Smooth muscle cell of the brain vasculature (primary cell): Measurements from ENCODE around the gene B3GNT8.
A peak's percentile ranks its signal among the peaks of the same experiment; 100 is the strongest.
"Not testable (repeated sequence)": the region's sequence is repeated elsewhere in the genome, so short reads cannot be mapped to it uniquely, and the experiment has no call there.

Experiments used
- DNase-seq: peaks from one replicate; pipeline ENCODE4 v3.0.0-alpha.2; 2012; ENCODE audit warnings: low read depth, low spot score

The B3GNT8 gene

GRCh38 chr19:41414461-41414860, 12.7 kb downstream of the B3GNT8 start:
- no peak for DNase-seq

GRCh38 chr19:41413947-41414346, 13.2 kb downstream of the B3GNT8 start:
- DNase-seq: no peak

GRCh38 chr19:41412953-41413352, 14.2 kb downstream of the B3GNT8 start:
- no peak for DNase-seq

- DNase-seq: no peak
These were observed 15.3 kb downstream of the B3GNT8 start for GRCh38 chr19:41411968-41412265.

GRCh38 chr19:41411100-41411967, 15.8 kb downstream of the B3GNT8 start:
- no peak for DNase-seq

GRCh38 chr19:41410336-41411054, 16.7 kb downstream of the B3GNT8 start:
- no peak for DNase-seq

GRCh38 chr19:41409288-41409687, 17.9 kb downstream of the B3GNT8 start:
- DNase-seq: no peak

- not testable (repeated sequence) for DNase-seq
These were observed 18.3 kb downstream of the B3GNT8 start for GRCh38 chr19:41408846-41409245.

- DNase-seq: no peak
These were observed 18.9 kb downstream of the B3GNT8 start for GRCh38 chr19:41408256-41408655.

- DNase-seq: no peak
These were observed 19.9 kb downstream of the B3GNT8 start for GRCh38 chr19:41407271-41407670.

GRCh38 chr19:41405776-41406175, 21.4 kb downstream of the B3GNT8 start:
- DNase-seq: no peak

GRCh38 chr19:41403181-41403970, 23.8 kb downstream of the B3GNT8 start:
- no peak for DNase-seq

GRCh38 chr19:41402010-41402409, 25.2 kb downstream of the B3GNT8 start:
- DNase-seq: no peak

GRCh38 chr19:41401483-41401882, 25.7 kb downstream of the B3GNT8 start:
- no peak for DNase-seq

GRCh38 chr19:41399525-41399924, 27.6 kb downstream of the B3GNT8 start:
- no peak for DNase-seq

- no peak for DNase-seq
These were observed 28.1 kb downstream of the B3GNT8 start for GRCh38 chr19:41399091-41399490.

- DNase-seq: no peak
These were observed 28.6 kb downstream of the B3GNT8 start for GRCh38 chr19:41398598-41398997.

GRCh38 chr19:41398050-41398418, 29.1 kb downstream of the B3GNT8 start:
- no peak for DNase-seq

- peak; percentile 100 for DNase-seq
These were observed 29.8 kb downstream of the B3GNT8 start, which contains the start of the genes BCKDHA and EXOSC5 for GRCh38 chr19:41397086-41398049. Gene BCKDHA, plus strand, starts transcription at chr19:41397818. Its CDS starts 10 bp downstream, at chr19:41397828. Gene EXOSC5, minus strand, starts transcription at chr19:41397359. Its CDS starts 31 bp downstream, at chr19:41397328.

- no peak for DNase-seq
These were observed 31.8 kb downstream of the B3GNT8 start for GRCh38 chr19:41395355-41395754.

- no peak for DNase-seq
These were observed 34.4 kb downstream of the B3GNT8 start for GRCh38 chr19:41392775-41393174.
